ENCODE measurements around the gene PADI6. TPM values are rescaled to one million over a fixed set of nuclear protein-coding genes. Genes with fewer than 3 reads are reported as not detected.
"Not testable (repeated sequence)": the region's sequence is repeated elsewhere in the genome, so short reads cannot be mapped to it uniquely, and the experiment has no call there.

The PADI6 gene
- total and polyA plus RNA-seq, 2 donors (not counting 1 experiment from before 2014, with no cell fraction given): 0.04 TPM; not detected in 1

GRCh38 chr1:17340358-17340757 is 31.6 kb upstream of the PADI6 start:
- Histone ChIP-seq H3K4me1 (ENCODE audit: control insufficient read depth in 2 of 2, insufficient read depth in 2 of 2, low read length in 2 of 2) (no peaks in the 10 kb centered on the region), H3K9ac (ENCODE audit: low read length) (no peak overlapping the region), H3K9me3 (ENCODE audit: control extremely low read depth in 1 of 3, control insufficient read depth in 2 of 3, insufficient read depth in 1 of 3, low read length in 2 of 3) (no peaks in the 10 kb centered on the region), H3K36me3 (replicated peaks in 1 of 2; ENCODE audit: control extremely low read depth in 1 of 2, control insufficient read depth in 1 of 2, extremely low read depth in 1 of 2, insufficient read depth in 2 of 2, low read length in 1 of 2) (no peaks in the 10 kb centered on the region), H4K20me1 (ENCODE audit: control insufficient read depth, insufficient read depth, low read length, poor library complexity, severe bottlenecking) (no peaks in the 10 kb centered on the region), H3K27ac (ENCODE audit: low read length in 2 of 2) (no peak overlapping the region), H3K79me2 (ENCODE audit: control insufficient read depth, insufficient read depth, low read length) (no peaks in the 10 kb centered on the region), H2AFZ (ENCODE audit: insufficient read depth, low read depth, low read length, poor library complexity, severe bottlenecking) (no peak overlapping the region), H3K27me3 (replicated peaks in 1 of 4; ENCODE audit: control extremely low read depth in 1 of 4, control insufficient read depth in 3 of 4, insufficient read depth in 4 of 4, low read length in 3 of 4) (peaks cover 0 to 5% (median 0%) of the 10 kb centered on the region in 4 experiments), H3K4me3 (ENCODE audit: control extremely low read depth in 1 of 5, extremely low read depth in 1 of 5, insufficient read depth in 1 of 5, low read depth in 2 of 5, low read length in 4 of 5) (no peak overlapping the region), H3K4me2 (replicated peaks; ENCODE audit: low read depth, low read length, poor library complexity, severe bottlenecking) (no peak overlapping the region)
- H3K27me3 Mint-ChIP-seq: peaks cover 11% of the 10 kb centered on the region
- WGBS (ENCODE audit: insufficient coverage): 89% methylated on average over 7 of the region's 8 CpGs
- ATAC-seq (ENCODE audit: low read depth) (no peak), DNase-seq (no peak)
- H3K27ac Mint-ChIP-seq: no peak overlapping the region
- POLR2A ChIA-PET: no interaction called here
- peaks cover 2% of the 10 kb centered on the region for H3K9me3 Mint-ChIP-seq (ENCODE audit: insufficient read depth)
- CTCF ChIA-PET: interaction anchor here (0.9 kb wide), 1 partner anchor 212 kb away, joined by 3 read pairs; no protein-coding TSS in a partner anchor
- H3K4me1 Mint-ChIP-seq: no peaks in the 10 kb centered on the region
- TF ChIP-seq CTCF (IDR thresholded peaks at IDR 0.05): no peak
- TF ChIP-seq EZH2 (IDR thresholded peaks at IDR 0.05; ENCODE audit: borderline replicate concordance, insufficient read depth, low read depth, low read length, poor library complexity, severe bottlenecking): no peak
- no peak overlapping the region for H3K4me3 Mint-ChIP-seq
- intact Hi-C loops (cut with micrococcal nuclease): no loop called here

- Histone ChIP-seq H3K9ac (ENCODE audit: low read length) (no peak overlapping the region), H3K79me2 (ENCODE audit: control insufficient read depth, insufficient read depth, low read length) (no peaks in the 10 kb centered on the region), H3K27me3 (replicated peaks in 1 of 4; ENCODE audit: control extremely low read depth in 1 of 4, control insufficient read depth in 3 of 4, insufficient read depth in 4 of 4, low read length in 3 of 4) (no peaks in the 10 kb centered on the region), H3K4me3 (ENCODE audit: control extremely low read depth in 1 of 5, extremely low read depth in 1 of 5, insufficient read depth in 1 of 5, low read depth in 2 of 5, low read length in 4 of 5) (no peak overlapping the region), H3K9me3 (ENCODE audit: control extremely low read depth in 1 of 3, control insufficient read depth in 2 of 3, insufficient read depth in 1 of 3, low read length in 2 of 3) (peaks cover 0 to 10% (median 0%) of the 10 kb centered on the region in 3 donors), H4K20me1 (ENCODE audit: control insufficient read depth, insufficient read depth, low read length, poor library complexity, severe bottlenecking) (no peaks in the 10 kb centered on the region), H3K4me2 (replicated peaks; ENCODE audit: low read depth, low read length, poor library complexity, severe bottlenecking) (no peak overlapping the region), H2AFZ (ENCODE audit: insufficient read depth, low read depth, low read length, poor library complexity, severe bottlenecking) (no peak overlapping the region), H3K4me1 (ENCODE audit: control insufficient read depth in 2 of 2, insufficient read depth in 2 of 2, low read length in 2 of 2) (no peaks in the 10 kb centered on the region), H3K36me3 (replicated peaks in 1 of 2; ENCODE audit: control extremely low read depth in 1 of 2, control insufficient read depth in 1 of 2, extremely low read depth in 1 of 2, insufficient read depth in 2 of 2, low read length in 1 of 2) (no peaks in the 10 kb centered on the region), H3K27ac (ENCODE audit: low read length in 2 of 2) (no peak overlapping the region)
- ChIA-PET POLR2A (no interaction called here), CTCF (interaction anchor here (0.6 kb wide), 1 partner anchor 129 kb away, joined by 3 read pairs; no protein-coding TSS in a partner anchor)
- intact Hi-C loops (cut with micrococcal nuclease): no loop called here
- peaks cover 4% of the 10 kb centered on the region for H3K9me3 Mint-ChIP-seq (ENCODE audit: insufficient read depth)
- H3K4me1 Mint-ChIP-seq: no peaks in the 10 kb centered on the region
- ATAC-seq (ENCODE audit: low read depth) (no peak), DNase-seq (no peak)
- H3K27ac Mint-ChIP-seq: no peak overlapping the region
- WGBS (ENCODE audit: insufficient coverage): 66% methylated on average over 12 of the region's 17 CpGs
- H3K27me3 Mint-ChIP-seq: peaks cover 10% of the 10 kb centered on the region
- H3K4me3 Mint-ChIP-seq: no peak overlapping the region
- TF ChIP-seq EZH2 (IDR thresholded peaks at IDR 0.05; ENCODE audit: borderline replicate concordance, insufficient read depth, low read depth, low read length, poor library complexity, severe bottlenecking) (no peak), CTCF (IDR thresholded peaks at IDR 0.05) (no peak)
Measured at GRCh38 chr1:17342014-17342441, 30.0 kb upstream of the PADI6 start.

- POLR2A ChIA-PET: not testable (repeated sequence)
- H3K27me3 Mint-ChIP-seq: peaks cover 19% of the 10 kb centered on the region
Measured at GRCh38 chr1:17345506-17345905, 26.5 kb upstream of the PADI6 start.

More at GRCh38 chr1:17345506-17345905, 26.5 kb upstream of the PADI6 start:
- ATAC-seq (ENCODE audit: low read depth); H3K27me3 ChIP-seq (replicated peaks in 1 of 4; ENCODE audit: control extremely low read depth in 1 of 4, control insufficient read depth in 3 of 4, insufficient read depth in 4 of 4, low read length in 3 of 4); H3K79me2 ChIP-seq (ENCODE audit: control insufficient read depth, insufficient read depth, low read length); H3K9me3 Mint-ChIP-seq (ENCODE audit: insufficient read depth); H3K4me3 Mint-ChIP-seq; H2AFZ ChIP-seq (ENCODE audit: insufficient read depth, low read depth, low read length, poor library complexity, severe bottlenecking); DNase-seq; intact Hi-C loops (cut with micrococcal nuclease); H3K9me3 ChIP-seq (ENCODE audit: control extremely low read depth in 1 of 3, control insufficient read depth in 2 of 3, insufficient read depth in 1 of 3, low read length in 2 of 3); H3K4me1 ChIP-seq (ENCODE audit: control insufficient read depth in 2 of 2, insufficient read depth in 2 of 2, low read length in 2 of 2); H3K4me2 ChIP-seq (replicated peaks; ENCODE audit: low read depth, low read length, poor library complexity, severe bottlenecking); H3K27ac ChIP-seq (ENCODE audit: low read length in 2 of 2); CTCF ChIA-PET; H3K9ac ChIP-seq (ENCODE audit: low read length); H3K36me3 ChIP-seq (replicated peaks in 1 of 2; ENCODE audit: control extremely low read depth in 1 of 2, control insufficient read depth in 1 of 2, extremely low read depth in 1 of 2, insufficient read depth in 2 of 2, low read length in 1 of 2); H3K4me1 Mint-ChIP-seq; H3K4me3 ChIP-seq (ENCODE audit: control extremely low read depth in 1 of 5, extremely low read depth in 1 of 5, insufficient read depth in 1 of 5, low read depth in 2 of 5, low read length in 4 of 5); H4K20me1 ChIP-seq (ENCODE audit: control insufficient read depth, insufficient read depth, low read length, poor library complexity, severe bottlenecking); H3K27ac Mint-ChIP-seq: not testable (repeated sequence)
- 97% methylated on average over 4 of the region's 5 CpGs for whole genome bisulfite sequencing (ENCODE audit: insufficient coverage)

All from B cell (primary cell).